ENCODE results near the gene HHATL. TPM values are rescaled to one million over a fixed set of nuclear protein-coding genes. Genes with fewer than 3 reads are reported as not detected.
A peak's percentile ranks its signal among the peaks of the same experiment; 100 is the strongest.

HHATL gene
- total RNA-seq, 1 donor from 2014 or later, result 23.0 TPM

GRCh38 chr3:42734263-42734860, 31.8 kb upstream of the HHATL start:
- peaks cover 30 to 53% (median 42%) of the 10 kb centered on the region in 3 donors for H3K4me1 ChIP-seq (ENCODE audit: control insufficient read depth in 3 of 3, insufficient read depth in 3 of 3, low read length in 3 of 3)
- H3K36me3 ChIP-seq (ENCODE audit: control insufficient read depth in 3 of 3, insufficient read depth in 3 of 3, low read length in 3 of 3), result no peaks in the 10 kb centered on the region
- H3K4me3 ChIP-seq (ENCODE audit: low read length in 3 of 3), result no peak overlapping the region
- H3K27me3 ChIP-seq (ENCODE audit: control insufficient read depth in 3 of 3, insufficient read depth in 3 of 3, low read length in 3 of 3), result no peaks in the 10 kb centered on the region
- no peaks in the 10 kb centered on the region for H3K9me3 ChIP-seq (ENCODE audit: control insufficient read depth in 3 of 3, low read length in 3 of 3)
- H3K9ac ChIP-seq (ENCODE audit: low read depth in 1 of 3, low read length in 3 of 3), result no peak overlapping the region
- H3K27ac ChIP-seq (ENCODE audit: low read depth, low read length), result no peak overlapping the region

DNA sequence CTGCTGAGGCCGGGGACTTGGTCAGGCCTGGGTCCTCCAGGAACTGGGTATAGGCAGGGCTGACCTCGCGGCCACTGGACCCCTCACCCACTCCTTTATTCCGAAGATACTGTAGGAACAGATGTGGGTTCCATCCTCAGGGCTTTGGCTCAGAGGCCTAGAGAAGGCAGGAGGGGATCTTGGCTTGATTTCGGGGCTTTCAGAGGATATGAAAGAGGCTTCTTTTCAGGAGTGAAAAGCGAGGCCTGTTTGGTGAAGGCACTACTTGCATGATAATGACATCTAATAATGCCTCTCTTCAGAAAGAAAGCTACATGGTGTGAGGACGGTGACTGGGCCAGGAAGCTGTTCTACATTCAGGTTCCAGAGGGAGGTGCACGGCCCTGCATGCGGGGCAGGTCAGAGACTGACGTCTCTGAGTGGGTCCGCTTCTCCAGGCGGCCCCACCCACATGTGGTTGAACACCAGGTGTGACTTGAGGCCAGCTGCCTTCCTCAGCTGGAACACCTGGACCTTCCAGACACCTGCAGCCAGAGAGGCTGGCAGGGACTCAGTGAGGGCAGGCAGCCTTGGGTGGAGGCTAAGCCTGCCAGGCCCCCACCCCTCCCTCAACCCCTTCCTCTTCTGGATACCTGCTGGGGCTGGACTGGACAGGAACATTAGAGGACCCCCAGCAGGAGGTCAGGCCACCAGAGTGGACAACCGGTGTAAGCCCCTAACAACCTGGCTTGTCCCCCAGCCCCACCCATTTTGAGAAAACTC, 31.1 kb upstream of the HHATL start:
- peaks cover 31 to 56% (median 42%) of the 10 kb centered on the region in 3 donors for H3K4me1 ChIP-seq (ENCODE audit: control insufficient read depth in 3 of 3, insufficient read depth in 3 of 3, low read length in 3 of 3)
- no peaks in the 10 kb centered on the region for H3K36me3 ChIP-seq (ENCODE audit: control insufficient read depth in 3 of 3, insufficient read depth in 3 of 3, low read length in 3 of 3)
- no peaks in the 10 kb centered on the region for H3K27me3 ChIP-seq (ENCODE audit: control insufficient read depth in 3 of 3, insufficient read depth in 3 of 3, low read length in 3 of 3)
- H3K27ac ChIP-seq (ENCODE audit: low read depth, low read length), result no peak overlapping the region
- H3K4me3 ChIP-seq (ENCODE audit: low read length in 3 of 3), result no peak overlapping the region
- H3K9me3 ChIP-seq (ENCODE audit: control insufficient read depth in 3 of 3, low read length in 3 of 3), result no peaks in the 10 kb centered on the region
- peak overlapping the region in 1 of 3 donors; percentile 25 for H3K9ac ChIP-seq (ENCODE audit: low read depth in 1 of 3, low read length in 3 of 3)

DNA sequence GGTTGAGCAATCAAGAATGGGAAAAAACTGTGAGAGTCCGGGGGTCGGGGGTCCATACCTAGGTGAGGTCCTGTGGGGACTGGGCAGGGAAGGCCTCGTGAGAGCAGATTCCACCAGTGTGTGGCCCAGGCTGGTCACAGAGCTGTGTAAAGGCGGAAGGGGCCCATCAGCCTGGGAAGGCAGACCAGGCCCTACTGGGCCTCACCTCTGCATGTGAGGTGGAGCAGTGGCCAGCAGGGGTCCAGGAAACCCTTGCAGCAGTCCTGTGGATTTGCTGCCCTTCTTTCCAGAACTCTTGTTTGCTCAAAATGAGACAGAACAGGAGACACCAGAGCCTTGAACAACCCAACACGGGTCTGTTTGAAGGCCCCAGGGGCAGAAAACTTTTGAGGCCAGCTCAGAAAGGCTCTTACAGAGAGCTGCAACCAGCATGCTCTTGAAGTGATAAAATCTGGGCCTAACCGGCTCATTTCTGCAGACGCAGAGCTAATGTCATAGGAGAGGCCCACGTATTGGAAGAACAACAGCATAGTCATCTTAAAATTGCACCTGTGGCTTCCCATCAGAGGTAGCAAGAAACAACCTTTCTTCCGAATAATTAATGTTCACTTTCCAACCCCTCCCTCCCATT, 30.3 kb upstream of the HHATL start:
- H3K4me1 ChIP-seq (ENCODE audit: control insufficient read depth in 3 of 3, insufficient read depth in 3 of 3, low read length in 3 of 3), result peaks cover 35 to 61% (median 45%) of the 10 kb centered on the region in 3 donors
- no peak overlapping the region for H3K27ac ChIP-seq (ENCODE audit: low read depth, low read length)
- H3K9ac ChIP-seq (ENCODE audit: low read depth in 1 of 3, low read length in 3 of 3), result no peak overlapping the region
- H3K4me3 ChIP-seq (ENCODE audit: low read length in 3 of 3), result no peak overlapping the region
- no peaks in the 10 kb centered on the region for H3K36me3 ChIP-seq (ENCODE audit: control insufficient read depth in 3 of 3, insufficient read depth in 3 of 3, low read length in 3 of 3)
- H3K27me3 ChIP-seq (ENCODE audit: control insufficient read depth in 3 of 3, insufficient read depth in 3 of 3, low read length in 3 of 3), result no peaks in the 10 kb centered on the region
- H3K9me3 ChIP-seq (ENCODE audit: control insufficient read depth in 3 of 3, low read length in 3 of 3), result no peaks in the 10 kb centered on the region

- Histone ChIP-seq H3K27ac (ENCODE audit: low read depth, low read length) (peak overlapping the region; percentile 13), H3K4me1 (ENCODE audit: control insufficient read depth in 3 of 3, insufficient read depth in 3 of 3, low read length in 3 of 3) (peaks cover 35 to 62% (median 48%) of the 10 kb centered on the region in 3 donors), H3K36me3 (ENCODE audit: control insufficient read depth in 3 of 3, insufficient read depth in 3 of 3, low read length in 3 of 3) (no peaks in the 10 kb centered on the region), H3K27me3 (ENCODE audit: control insufficient read depth in 3 of 3, insufficient read depth in 3 of 3, low read length in 3 of 3) (no peaks in the 10 kb centered on the region), H3K4me3 (ENCODE audit: low read length in 3 of 3) (no peak overlapping the region), H3K9me3 (ENCODE audit: control insufficient read depth in 3 of 3, low read length in 3 of 3) (no peaks in the 10 kb centered on the region), H3K9ac (ENCODE audit: low read depth in 1 of 3, low read length in 3 of 3) (no peak overlapping the region)
Measured at GRCh38 chr3:42732196-42732828, 29.7 kb upstream of the HHATL start.

DNA sequence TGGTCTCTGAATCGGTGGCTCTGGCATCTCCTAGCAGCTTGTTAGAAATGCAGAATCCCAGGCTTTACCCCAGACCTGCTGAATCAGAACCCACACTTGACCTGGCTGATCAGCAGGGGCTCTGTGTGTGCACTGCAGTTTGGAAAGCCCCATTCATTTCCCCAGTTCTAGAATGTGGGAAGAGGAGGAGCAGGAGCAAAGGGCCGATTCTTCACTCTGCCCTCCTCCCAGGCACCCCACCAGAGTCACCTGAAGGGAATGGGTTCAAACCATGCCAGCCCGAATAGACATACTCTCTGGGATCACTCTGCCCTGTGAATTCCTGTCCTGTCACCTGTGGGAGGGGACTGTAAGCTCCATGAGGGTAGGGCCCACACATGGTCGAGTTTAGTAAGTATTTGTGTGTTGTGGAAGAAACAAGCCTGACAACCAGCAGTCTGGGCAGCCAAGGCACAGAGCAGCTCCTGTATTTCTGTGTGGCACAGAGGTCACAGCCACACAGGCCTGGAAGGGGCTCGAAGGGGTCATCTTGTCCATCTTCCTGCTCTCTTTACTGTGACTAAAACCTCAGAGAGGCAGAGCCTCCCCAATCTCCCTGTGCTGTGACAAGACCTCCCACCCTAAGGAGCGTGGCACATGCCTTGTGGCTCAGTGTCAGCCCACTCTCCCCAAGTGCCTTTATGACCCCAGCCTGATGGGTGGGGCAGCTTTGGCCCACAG, 29.0 kb upstream of the HHATL start:
- Histone ChIP-seq H3K27me3 (ENCODE audit: control insufficient read depth in 3 of 3, insufficient read depth in 3 of 3, low read length in 3 of 3) (no peaks in the 10 kb centered on the region), H3K9me3 (ENCODE audit: control insufficient read depth in 3 of 3, low read length in 3 of 3) (no peaks in the 10 kb centered on the region), H3K4me3 (ENCODE audit: low read length in 3 of 3) (no peak overlapping the region), H3K4me1 (ENCODE audit: control insufficient read depth in 3 of 3, insufficient read depth in 3 of 3, low read length in 3 of 3) (peaks cover 35 to 62% (median 48%) of the 10 kb centered on the region in 3 donors), H3K9ac (ENCODE audit: low read depth in 1 of 3, low read length in 3 of 3) (peak overlapping the region in 1 of 3 donors; percentile 16), H3K36me3 (ENCODE audit: control insufficient read depth in 3 of 3, insufficient read depth in 3 of 3, low read length in 3 of 3) (no peaks in the 10 kb centered on the region), H3K27ac (ENCODE audit: low read depth, low read length) (peak overlapping the region; percentile 73)

GRCh38 chr3:42730706-42731420, 28.3 kb upstream of the HHATL start:
- peak overlapping the region in 2 of 3 donors; percentile 33 to 55 for H3K9ac ChIP-seq (ENCODE audit: low read depth in 1 of 3, low read length in 3 of 3)
- H3K4me3 ChIP-seq (ENCODE audit: low read length in 3 of 3), result no peak overlapping the region
- H3K4me1 ChIP-seq (ENCODE audit: control insufficient read depth in 3 of 3, insufficient read depth in 3 of 3, low read length in 3 of 3), result peaks cover 32 to 55% (median 40%) of the 10 kb centered on the region in 3 donors
- no peaks in the 10 kb centered on the region for H3K9me3 ChIP-seq (ENCODE audit: control insufficient read depth in 3 of 3, low read length in 3 of 3)
- H3K36me3 ChIP-seq (ENCODE audit: control insufficient read depth in 3 of 3, insufficient read depth in 3 of 3, low read length in 3 of 3), result no peaks in the 10 kb centered on the region
- H3K27me3 ChIP-seq (ENCODE audit: control insufficient read depth in 3 of 3, insufficient read depth in 3 of 3, low read length in 3 of 3), result no peaks in the 10 kb centered on the region
- H3K27ac ChIP-seq (ENCODE audit: low read depth, low read length), result peak overlapping the region; percentile 73

DNA sequence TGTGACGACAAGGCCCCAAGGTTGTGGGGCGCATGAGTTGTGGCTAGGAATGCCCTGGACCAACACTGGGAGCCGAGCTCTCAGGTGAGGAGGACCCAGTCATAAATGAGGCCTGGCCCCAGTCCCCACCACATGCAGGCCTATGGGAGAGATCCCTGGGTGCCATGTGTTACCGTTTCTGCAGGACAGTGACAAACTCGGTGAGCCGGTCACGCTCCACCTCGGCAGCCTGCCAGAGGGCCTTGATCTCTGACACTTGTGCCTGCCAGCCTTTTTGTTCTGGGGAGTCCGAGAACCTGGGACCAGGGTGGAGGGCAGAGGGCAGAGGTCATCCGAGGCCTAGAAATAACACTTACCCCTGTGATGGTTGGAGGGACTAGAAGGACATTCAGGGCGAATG, 27.7 kb upstream of the HHATL start:
- Histone ChIP-seq H3K9ac (ENCODE audit: low read depth in 1 of 3, low read length in 3 of 3) (peak overlapping the region; percentile 7 to 55 (median 33)), H3K27ac (ENCODE audit: low read depth, low read length) (peak overlapping the region; percentile 73), H3K36me3 (ENCODE audit: control insufficient read depth in 3 of 3, insufficient read depth in 3 of 3, low read length in 3 of 3) (no peaks in the 10 kb centered on the region), H3K4me3 (ENCODE audit: low read length in 3 of 3) (peak overlapping the region in 1 of 3 donors; percentile 23), H3K27me3 (ENCODE audit: control insufficient read depth in 3 of 3, insufficient read depth in 3 of 3, low read length in 3 of 3) (no peaks in the 10 kb centered on the region), H3K4me1 (ENCODE audit: control insufficient read depth in 3 of 3, insufficient read depth in 3 of 3, low read length in 3 of 3) (peaks cover 32 to 52% (median 39%) of the 10 kb centered on the region in 3 donors), H3K9me3 (ENCODE audit: control insufficient read depth in 3 of 3, low read length in 3 of 3) (no peaks in the 10 kb centered on the region)

- H3K27ac ChIP-seq (ENCODE audit: low read depth, low read length), result peak overlapping the region; percentile 73
- H3K27me3 ChIP-seq (ENCODE audit: control insufficient read depth in 3 of 3, insufficient read depth in 3 of 3, low read length in 3 of 3), result no peaks in the 10 kb centered on the region
- H3K4me3 ChIP-seq (ENCODE audit: low read length in 3 of 3), result peak overlapping the region in 1 of 3 donors; percentile 23
- peaks cover 32 to 52% (median 39%) of the 10 kb centered on the region in 3 donors for H3K4me1 ChIP-seq (ENCODE audit: control insufficient read depth in 3 of 3, insufficient read depth in 3 of 3, low read length in 3 of 3)
- peak overlapping the region in 2 of 3 donors; percentile 15 to 55 for H3K9ac ChIP-seq (ENCODE audit: low read depth in 1 of 3, low read length in 3 of 3)
- no peaks in the 10 kb centered on the region for H3K9me3 ChIP-seq (ENCODE audit: control insufficient read depth in 3 of 3, low read length in 3 of 3)
- no peaks in the 10 kb centered on the region for H3K36me3 ChIP-seq (ENCODE audit: control insufficient read depth in 3 of 3, insufficient read depth in 3 of 3, low read length in 3 of 3)
Measured at GRCh38 chr3:42729404-42730145, 27.0 kb upstream of the HHATL start.

Measured in skeletal muscle tissue (tissue), 4 donors.